SH-SY5Y (cell line): ENCODE data around the gene RPLP2.

Experiments
- GATA2 ChIP-seq: IDR thresholded peaks from 2 replicates; pipeline ENCODE4 v1.6.1; 2011; ENCODE audit warnings: mild to moderate bottlenecking, low read depth, low read length
- GATA3 ChIP-seq: IDR thresholded peaks from 2 replicates; pipeline ENCODE4 v1.6.1; 2011; ENCODE audit warnings: low read depth, mild to moderate bottlenecking, low read length, moderate library complexity

DNA sequence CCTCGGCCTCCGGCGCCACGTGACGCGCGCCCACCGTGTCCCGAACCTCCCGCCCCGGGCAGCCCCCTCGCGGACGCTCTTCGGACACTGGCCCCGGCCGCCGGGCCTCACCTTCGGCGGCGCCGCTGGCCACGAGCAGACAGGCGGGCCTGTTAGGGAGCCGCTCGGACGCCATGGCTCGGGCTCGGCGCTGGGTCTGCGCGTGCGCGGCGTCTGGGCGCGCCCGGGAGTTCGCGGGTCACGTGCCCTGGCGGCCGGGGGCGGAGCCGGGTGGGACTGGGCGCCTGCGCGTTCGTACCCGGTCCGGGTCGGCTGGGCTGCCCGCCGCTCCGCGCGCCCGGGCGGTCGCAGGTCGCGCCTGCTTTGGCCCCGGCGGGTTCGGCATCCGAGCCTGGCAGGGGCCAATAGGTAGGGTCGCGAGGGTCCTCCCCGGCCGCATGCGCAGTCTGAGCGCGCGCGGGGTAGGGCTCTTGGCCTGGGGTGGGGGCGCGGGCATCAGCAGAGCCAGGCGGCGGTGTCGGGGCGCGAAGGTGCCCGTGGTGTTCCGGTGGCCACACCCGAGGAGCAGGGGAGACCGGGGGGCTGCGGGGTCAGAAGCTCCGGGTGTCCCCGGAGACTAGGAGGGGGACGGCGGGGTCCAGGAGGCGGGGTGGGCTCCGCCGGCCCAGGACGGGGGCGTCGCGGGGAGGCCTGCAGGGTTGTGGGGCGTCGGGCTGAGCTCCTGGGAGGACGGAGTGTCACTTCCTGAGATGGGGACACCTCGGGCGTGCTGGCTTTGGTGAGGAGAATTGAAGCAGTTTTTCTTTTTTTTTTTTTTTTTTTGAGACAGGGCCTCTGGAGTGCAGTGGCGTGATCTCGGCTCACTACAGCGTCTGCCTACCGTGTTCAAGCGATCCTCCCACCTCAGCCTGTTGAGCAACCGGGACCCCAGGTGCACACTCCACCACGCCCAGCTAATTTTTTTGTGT, 32.2 kb upstream of the RPLP2 start, which contains the start of gene GATD1:
- no peak for TF ChIP-seq GATA2
- no peak for TF ChIP-seq GATA3
